LNCaP clone FGC (cell line): Measurements from ENCODE around the gene RAD51B.

Experiments
- DNase-seq: peaks from one replicate; pipeline ENCODE4 v3.0.0-alpha.2; 2011; ENCODE audit warnings: low read depth
- H3K4me3 ChIP-seq: 2 replicates; pipeline ENCODE4 v1.5.1; 2011; ENCODE audit warnings: mild to moderate bottlenecking, low read depth, low read length, control low read depth
- CTCF ChIP-seq: IDR thresholded peaks from 2 replicates; pipeline ENCODE4 v1.5.1; 2012; ENCODE audit warnings: mild to moderate bottlenecking; ENCODE audit not compliant: control insufficient read depth, insufficient read depth; ENCODE audit errors: extremely low read depth

RAD51B gene

GRCh38 chr14:68548194-68549076, 728.9 kb downstream of the RAD51B start:
- no peak overlapping the region for H3K4me3 ChIP-seq
- TF ChIP-seq CTCF, result no peak
- no peak for DNase-seq

GRCh38 chr14:68550338-68550715, 730.7 kb downstream of the RAD51B start:
- no peak for DNase-seq
- no peak for TF ChIP-seq CTCF
- no peak overlapping the region for H3K4me3 ChIP-seq

DNA sequence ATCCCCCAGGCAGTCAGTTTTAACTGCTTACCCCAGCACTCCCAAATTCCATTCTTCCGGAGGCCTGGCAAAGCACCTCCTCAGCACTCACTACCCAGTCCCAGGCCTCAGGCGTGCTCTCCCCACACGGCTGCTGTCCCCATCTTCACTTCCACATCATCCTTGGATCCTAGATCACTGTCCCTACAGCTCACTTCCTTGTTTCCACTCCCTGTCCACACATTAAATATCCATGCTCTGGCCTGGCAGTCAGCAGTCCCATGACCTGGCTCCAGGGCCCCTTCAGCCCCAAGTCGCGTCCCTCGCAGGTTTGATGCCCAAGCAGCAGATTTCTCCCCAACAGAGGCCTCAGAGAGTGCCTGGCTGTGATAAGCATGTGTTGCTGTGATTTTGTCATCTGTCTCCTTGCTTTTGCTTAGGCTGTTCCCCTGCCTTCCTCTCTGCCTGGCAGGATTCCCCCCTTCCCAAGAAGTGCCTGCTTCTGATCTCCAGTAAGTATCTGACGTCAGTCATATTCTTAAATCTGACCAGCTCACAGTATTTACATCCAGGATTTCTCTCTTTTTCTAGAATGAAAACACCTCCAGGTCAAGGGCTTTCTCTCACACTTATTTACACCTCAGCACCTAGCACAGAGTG, 731.6 kb downstream of the RAD51B start:
- DNase-seq, result no peak
- TF ChIP-seq CTCF, result no peak
- H3K4me3 ChIP-seq, result no peak overlapping the region

GRCh38 chr14:68552075-68552474, 732.5 kb downstream of the RAD51B start:
- no peak for TF ChIP-seq CTCF
- no peak for DNase-seq
- H3K4me3 ChIP-seq, result no peak overlapping the region

DNA sequence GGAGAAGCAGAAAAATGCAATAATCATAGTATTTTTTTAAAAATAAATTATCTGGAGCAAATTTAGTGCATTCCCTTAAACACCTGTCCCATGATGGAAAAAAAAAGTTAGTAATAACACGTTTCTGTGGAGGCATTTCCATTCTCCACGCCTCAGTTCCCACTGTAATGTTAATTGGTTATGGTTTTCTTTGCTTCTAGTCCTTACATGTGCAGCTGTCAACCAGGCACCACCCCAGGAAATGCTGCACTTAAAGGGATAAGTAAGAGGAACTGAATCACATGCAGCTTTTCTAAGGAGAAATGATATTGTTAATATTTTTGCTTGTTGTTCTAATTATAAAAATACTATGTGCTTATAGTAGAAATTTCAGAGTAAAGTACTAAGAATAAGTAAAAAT, 733.0 kb downstream of the RAD51B start:
- no peak for TF ChIP-seq CTCF
- H3K4me3 ChIP-seq, result no peak overlapping the region
- DNase-seq, result no peak

DNA sequence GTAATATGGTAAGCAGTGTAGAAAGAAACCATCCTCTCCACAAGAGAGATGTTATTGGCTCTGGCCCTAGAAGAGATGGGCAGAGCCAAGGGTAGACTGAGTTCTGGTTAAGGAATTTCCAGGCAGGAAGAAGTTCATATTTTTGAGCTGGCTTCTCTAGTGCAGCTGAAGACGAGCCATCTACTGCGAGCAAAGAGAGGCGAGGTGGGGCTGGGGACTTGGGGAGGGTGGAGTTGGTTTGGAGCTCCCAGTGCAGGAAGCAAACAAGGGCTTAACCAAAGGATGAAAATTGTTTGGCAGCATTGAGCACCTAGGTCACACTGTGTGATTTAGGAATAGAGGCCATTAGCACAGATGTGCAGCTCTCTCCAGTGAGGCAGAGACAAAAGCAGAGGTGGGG, 733.7 kb downstream of the RAD51B start:
- no peak overlapping the region for H3K4me3 ChIP-seq
- no peak for DNase-seq
- no peak for TF ChIP-seq CTCF
